Panc1 (cell line): ENCODE results near the gene TEX26.

ENCODE experiments used
- POLR2AphosphoS5 ChIP-seq: IDR thresholded peaks from 2 replicates; pipeline ENCODE4 v1.6.1; 2012; ENCODE audit warnings: mild to moderate bottlenecking, low read depth, low read length, moderate library complexity
- SIN3A ChIP-seq: IDR thresholded peaks from 2 replicates; pipeline ENCODE4 v1.6.1; 2012; ENCODE audit warnings: low read depth, mild to moderate bottlenecking, low read length, moderate library complexity, borderline replicate concordance; ENCODE audit not compliant: insufficient read depth
- TF ChIP-seq, protein P1 (sequence below): fragments of 450-650 bp; IDR thresholded peaks from 2 replicates; pipeline ENCODE4 v1.5.1; 2017; ENCODE audit warnings: mild to moderate bottlenecking
- TF ChIP-seq, protein P2 (sequence below), 2 experiments: IDR thresholded peaks; 2 replicates each; pipeline ENCODE4 v1.6.1; 2011 to 2012; ENCODE audit warnings: low read depth in 2 of 2, control low read depth in 1 of 2, low read length in 1 of 2, mild to moderate bottlenecking in 1 of 2, moderate library complexity in 1 of 2; ENCODE audit not compliant: insufficient read depth in 1 of 2

DNA sequence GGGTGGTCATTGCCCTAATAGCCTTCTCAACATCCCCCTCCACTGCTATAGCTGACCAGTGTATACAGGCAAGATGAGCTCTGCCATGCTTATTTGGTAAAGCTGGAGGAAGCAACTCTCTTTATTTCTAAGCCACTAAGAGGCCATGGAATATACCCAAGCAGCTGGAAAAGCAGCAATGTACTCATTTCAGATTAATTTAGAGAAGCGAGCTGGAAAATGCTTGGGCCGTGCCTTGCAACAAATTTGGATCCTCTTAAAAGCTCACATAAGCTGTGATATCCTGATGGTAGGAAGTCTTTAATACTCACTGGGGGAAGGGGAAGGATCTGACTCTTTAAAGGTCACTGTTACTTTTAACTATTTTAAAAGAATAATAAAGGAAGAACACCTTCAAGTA lies 77.8 kb downstream of the TEX26 start:
- TF ChIP-seq, protein P1, sequence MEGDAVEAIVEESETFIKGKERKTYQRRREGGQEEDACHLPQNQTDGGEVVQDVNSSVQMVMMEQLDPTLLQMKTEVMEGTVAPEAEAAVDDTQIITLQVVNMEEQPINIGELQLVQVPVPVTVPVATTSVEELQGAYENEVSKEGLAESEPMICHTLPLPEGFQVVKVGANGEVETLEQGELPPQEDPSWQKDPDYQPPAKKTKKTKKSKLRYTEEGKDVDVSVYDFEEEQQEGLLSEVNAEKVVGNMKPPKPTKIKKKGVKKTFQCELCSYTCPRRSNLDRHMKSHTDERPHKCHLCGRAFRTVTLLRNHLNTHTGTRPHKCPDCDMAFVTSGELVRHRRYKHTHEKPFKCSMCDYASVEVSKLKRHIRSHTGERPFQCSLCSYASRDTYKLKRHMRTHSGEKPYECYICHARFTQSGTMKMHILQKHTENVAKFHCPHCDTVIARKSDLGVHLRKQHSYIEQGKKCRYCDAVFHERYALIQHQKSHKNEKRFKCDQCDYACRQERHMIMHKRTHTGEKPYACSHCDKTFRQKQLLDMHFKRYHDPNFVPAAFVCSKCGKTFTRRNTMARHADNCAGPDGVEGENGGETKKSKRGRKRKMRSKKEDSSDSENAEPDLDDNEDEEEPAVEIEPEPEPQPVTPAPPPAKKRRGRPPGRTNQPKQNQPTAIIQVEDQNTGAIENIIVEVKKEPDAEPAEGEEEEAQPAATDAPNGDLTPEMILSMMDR = no peak
- TF ChIP-seq SIN3A = no peak
- TF ChIP-seq, protein P2, sequence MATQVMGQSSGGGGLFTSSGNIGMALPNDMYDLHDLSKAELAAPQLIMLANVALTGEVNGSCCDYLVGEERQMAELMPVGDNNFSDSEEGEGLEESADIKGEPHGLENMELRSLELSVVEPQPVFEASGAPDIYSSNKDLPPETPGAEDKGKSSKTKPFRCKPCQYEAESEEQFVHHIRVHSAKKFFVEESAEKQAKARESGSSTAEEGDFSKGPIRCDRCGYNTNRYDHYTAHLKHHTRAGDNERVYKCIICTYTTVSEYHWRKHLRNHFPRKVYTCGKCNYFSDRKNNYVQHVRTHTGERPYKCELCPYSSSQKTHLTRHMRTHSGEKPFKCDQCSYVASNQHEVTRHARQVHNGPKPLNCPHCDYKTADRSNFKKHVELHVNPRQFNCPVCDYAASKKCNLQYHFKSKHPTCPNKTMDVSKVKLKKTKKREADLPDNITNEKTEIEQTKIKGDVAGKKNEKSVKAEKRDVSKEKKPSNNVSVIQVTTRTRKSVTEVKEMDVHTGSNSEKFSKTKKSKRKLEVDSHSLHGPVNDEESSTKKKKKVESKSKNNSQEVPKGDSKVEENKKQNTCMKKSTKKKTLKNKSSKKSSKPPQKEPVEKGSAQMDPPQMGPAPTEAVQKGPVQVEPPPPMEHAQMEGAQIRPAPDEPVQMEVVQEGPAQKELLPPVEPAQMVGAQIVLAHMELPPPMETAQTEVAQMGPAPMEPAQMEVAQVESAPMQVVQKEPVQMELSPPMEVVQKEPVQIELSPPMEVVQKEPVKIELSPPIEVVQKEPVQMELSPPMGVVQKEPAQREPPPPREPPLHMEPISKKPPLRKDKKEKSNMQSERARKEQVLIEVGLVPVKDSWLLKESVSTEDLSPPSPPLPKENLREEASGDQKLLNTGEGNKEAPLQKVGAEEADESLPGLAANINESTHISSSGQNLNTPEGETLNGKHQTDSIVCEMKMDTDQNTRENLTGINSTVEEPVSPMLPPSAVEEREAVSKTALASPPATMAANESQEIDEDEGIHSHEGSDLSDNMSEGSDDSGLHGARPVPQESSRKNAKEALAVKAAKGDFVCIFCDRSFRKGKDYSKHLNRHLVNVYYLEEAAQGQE (IDR thresholded peaks at IDR 0.05; ENCODE audit: insufficient read depth in 1 of 2, low read depth in 2 of 2, low read length in 1 of 2) = no peak
- no peak for TF ChIP-seq POLR2AphosphoS5
